ENCODE data around the gene RELL2.

Gene RELL2

DNA sequence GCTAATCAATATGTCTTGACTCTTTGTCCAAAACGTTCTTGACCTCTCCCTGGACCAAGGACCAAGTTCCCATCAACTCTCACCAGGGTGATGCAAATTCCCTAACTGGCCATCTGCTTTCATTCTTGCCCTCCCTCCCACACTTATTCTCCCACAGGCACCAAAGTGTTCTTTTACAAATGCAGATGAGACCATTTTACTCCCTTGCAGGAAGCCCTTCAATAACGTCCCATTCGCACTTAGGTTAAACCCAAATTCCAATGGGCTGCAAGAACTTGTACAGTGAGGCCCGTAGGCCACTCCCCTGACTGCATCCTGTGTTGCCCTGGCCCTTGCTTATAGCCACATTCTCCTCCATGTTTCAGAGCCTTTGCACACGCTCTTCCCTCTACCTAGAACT lies 38.0 kb downstream of the RELL2 start:
- no peak for FAIRE-seq
- no peak for DNase-seq (ENCODE audit: insufficient read length, low spot score)

DNA sequence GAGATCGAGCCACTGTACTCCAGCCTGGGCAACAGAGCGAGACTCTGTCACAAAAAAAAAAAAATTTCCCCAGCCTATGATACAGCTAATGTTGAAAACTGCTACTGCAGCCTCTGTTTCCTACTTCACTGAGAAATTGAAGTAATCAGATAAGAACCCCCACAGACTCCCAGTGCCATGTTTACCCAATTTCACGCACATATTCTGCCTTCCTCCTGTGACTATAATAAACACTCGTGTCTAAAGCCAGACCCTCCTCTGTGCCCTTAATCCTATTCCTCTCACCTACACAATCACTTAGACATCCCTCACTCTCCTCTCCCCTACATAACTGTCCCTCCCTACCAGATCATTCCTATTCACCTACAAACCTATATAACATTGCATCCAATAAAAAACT lies 38.9 kb downstream of the RELL2 start:
- FAIRE-seq, result no peak

DNA sequence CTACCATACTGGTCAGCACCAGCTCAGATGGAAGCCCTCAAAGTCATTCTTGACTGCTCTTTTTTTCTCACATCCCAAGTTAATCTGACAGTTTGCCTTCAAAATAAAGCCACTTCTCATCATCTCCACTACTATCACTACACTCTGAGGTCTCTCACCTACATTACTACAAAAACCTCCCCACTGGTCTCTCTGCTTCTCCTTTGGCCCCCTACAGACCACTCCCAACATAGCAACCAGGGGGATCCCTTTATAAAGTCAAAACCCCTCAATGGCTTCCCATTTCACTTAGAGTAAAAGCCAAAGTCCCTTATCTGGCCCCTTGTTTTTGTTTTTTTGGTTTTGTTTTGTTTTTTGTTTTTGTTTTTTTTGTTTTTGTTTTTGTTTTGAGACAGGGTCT lies 40.6 kb downstream of the RELL2 start:
- no peak for DNase-seq (ENCODE audit: insufficient read length, low spot score)
- FAIRE-seq, result no peak

More for the DNA sequence above, 38.9 kb downstream of the RELL2 start:
- DNase-seq (ENCODE audit: insufficient read length, low spot score), result no peak

DNA sequence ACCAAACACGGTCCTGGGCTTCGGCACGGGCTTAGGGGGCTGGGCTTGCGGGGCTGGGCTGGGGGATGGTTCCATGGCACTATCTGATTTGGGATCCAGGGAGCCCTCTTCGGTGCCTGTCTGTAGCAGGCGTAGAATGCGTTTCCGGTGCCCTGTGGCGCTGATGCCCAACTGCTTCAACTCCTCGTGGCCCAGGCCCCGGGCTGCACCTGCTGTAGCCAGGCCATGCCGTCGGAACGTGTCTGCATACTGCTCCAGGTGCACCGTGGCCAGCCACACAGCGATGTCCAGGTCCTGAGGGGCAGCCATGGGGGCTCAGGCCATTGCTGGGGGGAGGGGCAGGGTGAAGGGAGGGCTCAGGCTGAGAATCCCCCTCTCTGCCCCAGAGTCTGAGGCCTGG lies 43.4 kb downstream of the RELL2 start:
- FAIRE-seq, result no peak

DNA sequence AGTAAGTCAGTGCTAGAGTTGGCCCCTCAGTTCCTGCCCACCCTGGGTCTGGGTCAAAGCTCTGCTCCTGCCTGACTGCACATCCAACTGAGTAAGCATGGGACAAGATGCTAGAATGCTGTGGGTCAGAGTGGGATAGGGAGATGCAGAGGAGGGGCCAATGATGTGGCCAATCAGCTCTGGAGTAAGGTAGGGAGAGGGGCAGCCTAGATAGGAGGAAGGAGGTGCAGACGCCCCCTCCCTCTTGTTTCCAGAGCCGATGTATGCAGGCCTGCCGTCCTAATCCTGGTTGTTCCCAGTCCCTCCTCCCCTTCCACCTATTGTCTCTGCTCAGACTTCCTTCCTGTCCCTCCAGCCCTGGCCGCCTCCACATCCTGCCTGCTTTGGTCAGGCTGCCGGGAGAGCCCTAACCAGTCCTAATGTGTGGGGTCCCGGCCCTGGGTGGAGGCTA lies 44.0 kb downstream of the RELL2 start:
- FAIRE-seq (no peak), DNase-seq (ENCODE audit: insufficient read length, low spot score) (no peak)

More for the DNA sequence above, 43.4 kb downstream of the RELL2 start:
- DNase-seq (ENCODE audit: insufficient read length, low spot score), result no peak

DNA sequence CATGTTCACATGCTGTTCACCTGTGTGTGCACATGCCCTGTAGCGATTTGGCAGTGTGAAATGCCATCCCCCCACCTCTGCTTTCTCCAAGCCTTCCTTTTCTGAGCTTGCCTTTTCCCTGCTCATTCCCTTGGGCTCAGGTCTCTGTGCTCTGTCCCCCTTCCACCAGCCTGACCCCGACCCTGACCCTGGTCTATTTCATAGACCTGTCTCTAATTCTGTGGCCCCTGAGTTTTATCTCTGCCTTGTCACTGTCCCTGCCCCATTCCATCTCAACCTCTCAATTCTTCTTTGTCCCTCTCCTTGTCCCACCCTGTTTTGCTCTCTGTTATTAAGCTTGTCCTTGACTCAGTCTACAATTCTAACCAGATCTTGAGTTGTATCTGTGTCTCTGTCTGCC lies 44.5 kb downstream of the RELL2 start:
- DNase-seq (ENCODE audit: insufficient read length, low spot score) (no peak), FAIRE-seq (no peak)

DNA sequence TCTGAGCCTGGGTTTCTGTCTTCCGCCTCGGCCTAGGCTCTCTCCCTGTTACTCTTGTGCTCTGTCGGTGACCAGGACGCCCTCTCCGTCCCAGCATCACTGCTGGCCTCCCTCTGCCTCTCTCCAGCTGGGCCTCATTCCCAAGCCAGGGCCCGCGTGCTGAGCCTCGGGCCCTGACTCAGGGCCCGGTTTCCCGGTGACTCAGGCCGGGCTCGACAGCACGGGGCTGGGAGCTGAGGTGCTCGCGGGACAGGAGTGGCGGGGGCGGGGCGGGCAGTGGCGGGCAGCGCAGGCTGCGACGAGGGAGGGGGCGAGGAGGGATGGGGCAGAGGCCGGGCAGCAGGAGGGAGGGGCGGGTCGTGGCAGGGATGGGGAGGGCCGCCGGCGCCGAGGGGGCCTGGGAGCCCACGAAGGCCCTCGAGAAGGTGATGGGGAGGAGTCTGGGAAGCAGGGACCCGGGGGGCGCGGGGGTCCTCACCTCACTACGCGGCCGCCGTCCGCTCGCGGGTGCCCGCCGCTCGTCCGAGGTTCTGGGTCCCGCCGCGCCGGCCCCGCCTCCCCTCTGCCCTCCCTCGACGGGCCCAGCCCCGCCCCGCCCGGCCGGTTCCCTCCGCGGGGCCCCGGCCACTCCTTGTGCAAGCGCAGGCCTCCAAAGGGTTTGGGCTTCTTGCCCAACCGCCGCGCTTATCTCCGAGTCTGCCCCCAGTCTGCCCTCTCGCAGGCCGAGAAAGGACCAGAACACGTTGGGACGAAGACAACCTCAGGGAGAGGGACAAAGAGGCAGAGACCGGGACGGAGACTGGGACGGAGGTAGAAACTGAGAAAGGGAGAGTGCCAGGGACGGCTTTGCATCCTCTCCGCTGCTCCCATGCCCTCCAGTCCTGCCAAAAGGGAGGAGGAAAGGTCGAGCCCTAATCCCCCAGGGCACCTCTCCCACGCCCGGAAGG lies 45.2 kb downstream of the RELL2 start, which contains the start of gene ARAP3:
Gene ARAP3 (minus strand): TSS at position 536 of the 947 bp plus-strand sequence. CDS start 1,744 bp downstream, outside the sequence.
- FAIRE-seq (no peak), DNase-seq (ENCODE audit: insufficient read length, low spot score) (no peak)

DNA sequence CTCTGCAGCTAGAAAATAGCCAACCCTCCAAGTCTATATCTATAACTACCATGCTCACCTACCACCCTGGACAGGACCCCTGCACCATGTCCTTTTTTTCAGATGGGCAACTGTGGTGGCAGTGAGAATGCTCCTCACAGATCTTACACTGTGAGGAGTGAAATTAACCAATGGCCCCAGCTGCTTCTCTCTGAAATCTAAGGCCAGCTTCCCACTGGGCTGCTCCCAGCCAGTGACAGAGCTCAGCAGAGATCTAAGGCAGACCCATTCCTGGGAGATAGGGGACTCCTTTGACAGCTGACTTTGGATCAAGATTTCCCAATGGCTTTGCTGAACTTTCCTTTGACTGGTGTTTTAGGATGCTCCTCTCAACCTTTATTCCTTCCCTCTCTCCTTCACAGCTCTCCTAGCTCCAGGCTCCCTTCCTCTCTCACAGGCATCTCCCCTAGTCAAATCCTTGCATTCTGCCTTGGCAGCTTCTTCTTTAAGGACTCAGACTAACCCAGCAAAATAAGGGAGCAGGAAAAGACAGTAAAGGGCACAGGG lies 46.9 kb downstream of the RELL2 start:
- FAIRE-seq, result no peak
- no peak for DNase-seq (ENCODE audit: insufficient read length, low spot score)

DNA sequence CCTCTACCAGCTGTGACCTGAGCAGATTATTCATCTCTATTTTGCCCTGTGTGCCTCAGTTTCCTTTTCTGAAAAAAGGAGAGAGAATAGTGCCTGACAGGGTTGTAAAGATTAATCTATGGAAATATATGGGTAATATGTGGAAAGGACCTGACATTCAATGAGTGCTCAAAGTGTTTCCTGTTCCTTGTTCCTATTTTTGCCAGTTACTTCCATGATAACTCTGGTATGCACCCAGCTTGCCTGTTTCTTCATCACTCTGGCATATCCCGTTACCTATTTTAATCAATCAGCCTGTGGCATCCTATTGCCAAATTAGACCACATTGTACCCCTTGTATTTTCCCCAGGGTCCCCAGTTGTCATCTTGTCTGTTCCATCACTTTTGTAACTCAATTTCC lies 48.8 kb downstream of the RELL2 start:
- FAIRE-seq (no peak), DNase-seq (ENCODE audit: insufficient read length, low spot score) (no peak)

DNA sequence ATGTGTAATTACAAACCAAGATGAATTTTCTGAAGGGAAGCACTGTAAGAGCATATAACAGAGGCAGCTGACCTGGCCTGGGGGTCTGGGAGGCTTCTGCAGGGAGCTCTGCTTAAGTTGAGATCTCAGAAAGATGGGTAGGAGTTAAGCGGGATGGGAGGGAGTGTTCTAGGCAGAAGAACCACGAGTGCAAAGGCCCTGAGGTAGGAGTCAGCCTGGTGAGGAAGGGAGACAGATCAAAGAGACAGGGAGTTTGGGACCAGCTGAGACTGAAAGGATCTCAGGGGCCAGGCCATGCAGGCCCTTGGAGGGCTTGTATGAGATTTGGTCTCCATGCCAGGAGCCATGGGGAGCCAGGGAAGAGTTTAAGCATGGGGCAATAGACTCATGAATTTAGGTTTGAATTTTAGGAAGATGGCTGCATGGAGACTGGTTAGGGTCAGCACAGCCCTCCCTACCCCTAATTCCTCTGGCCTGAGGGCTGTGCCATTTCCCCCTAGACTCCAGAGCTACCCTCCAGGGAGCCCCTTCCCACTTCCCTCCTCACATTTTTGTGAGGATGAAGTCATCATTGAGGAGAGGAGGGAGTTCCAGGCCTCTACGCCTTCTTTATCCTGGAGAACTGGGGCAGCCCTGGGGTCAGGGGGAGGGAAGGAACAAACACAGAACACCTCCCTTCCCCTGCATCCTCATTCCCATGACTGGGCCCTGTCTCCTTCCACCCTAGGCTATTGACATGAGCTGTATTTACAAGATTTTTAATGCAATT lies 50.0 kb downstream of the RELL2 start:
- FAIRE-seq, result no peak
- DNase-seq (ENCODE audit: insufficient read length, low spot score), result no peak

Data from GM19239 (cell line).